HG03066 (cell line): ENCODE data around the gene PDE9A.

ENCODE experiments used
- ATAC-seq: cut with Tn5 transposase; IDR thresholded peaks from one replicate; pipeline ENCODE4 v1.9.1; 2021; ENCODE audit warnings: low read depth; ENCODE audit not compliant: unreplicated experiment

PDE9A gene

GRCh38 chr21:42670058-42670880 is 16.8 kb downstream of the PDE9A start:
- no peak for ATAC-seq

- ATAC-seq = no peak
These were observed 17.5 kb downstream of the PDE9A start for GRCh38 chr21:42670884-42671283.

GRCh38 chr21:42671778-42672593 is 18.6 kb downstream of the PDE9A start:
- ATAC-seq = no peak

- ATAC-seq = no peak
These were observed 19.5 kb downstream of the PDE9A start for GRCh38 chr21:42672699-42673458.

- ATAC-seq = no peak
These were observed 20.4 kb downstream of the PDE9A start for GRCh38 chr21:42673633-42674328.

- ATAC-seq = no peak
These were observed 21.0 kb downstream of the PDE9A start for GRCh38 chr21:42674351-42674940.

GRCh38 chr21:42675403-42675802 is 22.0 kb downstream of the PDE9A start:
- no peak for ATAC-seq

GRCh38 chr21:42676808-42677207 is 23.4 kb downstream of the PDE9A start:
- no peak for ATAC-seq

- ATAC-seq = no peak
These were observed 24.2 kb downstream of the PDE9A start for GRCh38 chr21:42677339-42678321.

GRCh38 chr21:42678618-42679295 is 25.3 kb downstream of the PDE9A start:
- no peak for ATAC-seq

- ATAC-seq = no peak
These were observed 26.1 kb downstream of the PDE9A start for GRCh38 chr21:42679319-42680057.

GRCh38 chr21:42680058-42680330 is 26.6 kb downstream of the PDE9A start:
- no peak for ATAC-seq

- ATAC-seq = no peak
These were observed 27.0 kb downstream of the PDE9A start for GRCh38 chr21:42680429-42680828.

- no peak for ATAC-seq
These were observed 28.1 kb downstream of the PDE9A start for GRCh38 chr21:42681296-42682206.

- ATAC-seq = no peak
These were observed 29.3 kb downstream of the PDE9A start for GRCh38 chr21:42682661-42683210.

GRCh38 chr21:42683371-42684108 is 30.1 kb downstream of the PDE9A start:
- no peak for ATAC-seq
